Lower leg skin (tissue), 3 donors: ENCODE data around the gene DYNLT5.

Source experiments
- CTCF ChIP-seq, 3 donors: fragments of 450-650 bp; IDR thresholded peaks; one replicate each; pipeline ENCODE4 v1.5.1; 2016; ENCODE audit warnings: antibody characterized with exemption in 3 of 3, mild to moderate bottlenecking in 3 of 3, moderate library complexity in 2 of 3
- POLR2A ChIP-seq, 2 donors: fragments of 450-650 bp; IDR thresholded peaks; one replicate each; pipeline ENCODE4 v1.6.1; 2016 to 2017; ENCODE audit warnings: antibody characterized with exemption in 2 of 2, mild to moderate bottlenecking in 1 of 2, moderate library complexity in 1 of 2

- TF ChIP-seq POLR2A (IDR thresholded peaks at IDR 0.05) (no peak), CTCF (IDR thresholded peaks at IDR 0.05) (peak in 1 of 3 donors; percentile 43)
Measured at GRCh38 chr1:66764994-66765578, 12.8 kb downstream of the DYNLT5 start.
